ENCODE measurements around the gene RSBN1.

GRCh38 chr1:113808450-113809195 lies 3.7 kb downstream of the RSBN1 start:
- TF ChIP-seq CTCF (IDR thresholded peaks at IDR 0.05; ENCODE audit: low read length) (no peak), EZH2 (IDR thresholded peaks at IDR 0.05; ENCODE audit: borderline replicate concordance, low read length) (no peak)
